GM23248 (cell line): ENCODE measurements around the gene LGALS1.

Source experiments
- EZH2 ChIP-seq: fragments of 200-600 bp; sonication (generic); IDR thresholded peaks from 2 replicates; pipeline ENCODE4 v1.6.1; 2018; ENCODE audit warnings: antibody characterized with exemption, mild to moderate bottlenecking; ENCODE audit not compliant: insufficient read depth, poor library complexity, severe bottlenecking
- EZH2phosphoT487 ChIP-seq: fragments of 200-600 bp; sonication (generic); IDR thresholded peaks from 2 replicates; pipeline ENCODE4 v1.6.1; 2018; ENCODE audit warnings: antibody characterized with exemption, moderate library complexity, mild to moderate bottlenecking, low read depth; ENCODE audit not compliant: insufficient read depth

DNA sequence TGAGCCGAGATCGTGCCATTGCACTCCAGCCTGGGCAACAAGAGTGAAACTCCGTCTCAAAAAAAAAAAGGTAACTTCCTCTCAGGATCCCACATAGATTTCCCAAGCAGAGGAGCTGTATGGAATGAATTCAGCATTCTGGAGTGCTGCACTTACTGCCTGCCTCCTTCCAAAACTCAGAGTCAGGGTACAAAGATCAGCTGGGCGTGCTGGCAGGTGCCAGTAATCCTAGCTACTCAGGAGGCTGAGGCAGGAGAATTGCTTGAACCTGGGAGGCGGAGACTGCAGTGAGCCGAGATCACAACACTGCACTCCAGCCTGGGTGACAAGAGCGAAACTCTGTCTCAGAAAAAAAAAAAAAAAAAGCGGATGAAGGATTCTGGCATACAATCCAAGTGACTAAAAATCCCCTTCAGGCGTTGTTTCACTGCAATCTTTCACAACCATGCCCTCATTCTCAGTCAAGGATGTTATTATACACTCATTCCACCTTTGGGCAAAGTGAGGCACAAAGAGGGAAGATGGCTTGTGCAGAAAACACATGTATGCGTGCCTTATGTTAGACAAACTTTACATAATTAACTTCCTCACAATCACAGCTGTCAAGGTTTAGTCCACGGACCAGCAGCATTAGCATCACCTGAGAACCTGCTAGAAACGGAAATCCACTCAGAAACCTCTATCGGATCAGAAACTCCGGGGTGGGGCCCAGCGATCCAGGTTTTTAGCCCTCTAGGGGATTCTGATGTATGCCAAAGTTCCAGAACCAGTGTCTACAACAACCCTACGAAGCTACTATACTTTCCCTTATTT, 9.6 kb downstream of the LGALS1 start:
- TF ChIP-seq EZH2phosphoT487, result no peak
- TF ChIP-seq EZH2, result no peak
